ENCODE data around the gene MAPKAPK2. TPM values are rescaled to one million over a fixed set of nuclear protein-coding genes. Genes with fewer than 3 reads are reported as not detected.
A peak's percentile ranks its signal among the peaks of the same experiment; 100 is the strongest.

The MAPKAPK2 gene
- total RNA-seq, 1 experiment from 2014 or later, result 54.9 TPM

GRCh38 chr1:206705726-206706297 is 21.1 kb downstream of the MAPKAPK2 start:
- ATAC-seq (no peak), DNase-seq (ENCODE audit: low spot score) (no peak)
- TF ChIP-seq NFE2L1 (CRISPR knock-in tag; IDR thresholded peaks at IDR 0.05) (no peak), GRHL2 (CRISPR knock-in tag; IDR thresholded peaks at IDR 0.05; ENCODE audit: insufficient replicate concordance, severe bottlenecking) (no peak), HMGA2 (CRISPR knock-in tag; IDR thresholded peaks at IDR 0.05) (no peak), ZBTB21 (CRISPR knock-in tag; IDR thresholded peaks at IDR 0.05; ENCODE audit: borderline replicate concordance) (no peak)
- TF ChIP-seq, protein P1, sequence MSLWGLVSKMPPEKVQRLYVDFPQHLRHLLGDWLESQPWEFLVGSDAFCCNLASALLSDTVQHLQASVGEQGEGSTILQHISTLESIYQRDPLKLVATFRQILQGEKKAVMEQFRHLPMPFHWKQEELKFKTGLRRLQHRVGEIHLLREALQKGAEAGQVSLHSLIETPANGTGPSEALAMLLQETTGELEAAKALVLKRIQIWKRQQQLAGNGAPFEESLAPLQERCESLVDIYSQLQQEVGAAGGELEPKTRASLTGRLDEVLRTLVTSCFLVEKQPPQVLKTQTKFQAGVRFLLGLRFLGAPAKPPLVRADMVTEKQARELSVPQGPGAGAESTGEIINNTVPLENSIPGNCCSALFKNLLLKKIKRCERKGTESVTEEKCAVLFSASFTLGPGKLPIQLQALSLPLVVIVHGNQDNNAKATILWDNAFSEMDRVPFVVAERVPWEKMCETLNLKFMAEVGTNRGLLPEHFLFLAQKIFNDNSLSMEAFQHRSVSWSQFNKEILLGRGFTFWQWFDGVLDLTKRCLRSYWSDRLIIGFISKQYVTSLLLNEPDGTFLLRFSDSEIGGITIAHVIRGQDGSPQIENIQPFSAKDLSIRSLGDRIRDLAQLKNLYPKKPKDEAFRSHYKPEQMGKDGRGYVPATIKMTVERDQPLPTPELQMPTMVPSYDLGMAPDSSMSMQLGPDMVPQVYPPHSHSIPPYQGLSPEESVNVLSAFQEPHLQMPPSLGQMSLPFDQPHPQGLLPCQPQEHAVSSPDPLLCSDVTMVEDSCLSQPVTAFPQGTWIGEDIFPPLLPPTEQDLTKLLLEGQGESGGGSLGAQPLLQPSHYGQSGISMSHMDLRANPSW (CRISPR knock-in tag; conservative IDR thresholded peaks at IDR 0.05; ENCODE audit: low read depth), result no peak
- TF ChIP-seq, protein P2, sequence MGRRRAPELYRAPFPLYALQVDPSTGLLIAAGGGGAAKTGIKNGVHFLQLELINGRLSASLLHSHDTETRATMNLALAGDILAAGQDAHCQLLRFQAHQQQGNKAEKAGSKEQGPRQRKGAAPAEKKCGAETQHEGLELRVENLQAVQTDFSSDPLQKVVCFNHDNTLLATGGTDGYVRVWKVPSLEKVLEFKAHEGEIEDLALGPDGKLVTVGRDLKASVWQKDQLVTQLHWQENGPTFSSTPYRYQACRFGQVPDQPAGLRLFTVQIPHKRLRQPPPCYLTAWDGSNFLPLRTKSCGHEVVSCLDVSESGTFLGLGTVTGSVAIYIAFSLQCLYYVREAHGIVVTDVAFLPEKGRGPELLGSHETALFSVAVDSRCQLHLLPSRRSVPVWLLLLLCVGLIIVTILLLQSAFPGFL (CRISPR knock-in tag; IDR thresholded peaks at IDR 0.05; ENCODE audit: borderline replicate concordance), result no peak
- no peaks in the 10 kb centered on the region for H3K9me3 Mint-ChIP-seq
- no peaks in the 10 kb centered on the region for H3K36me3 Mint-ChIP-seq
- no peaks in the 10 kb centered on the region for H3K27me3 Mint-ChIP-seq (ENCODE audit: low read depth)
- H3K4me3 Mint-ChIP-seq, result peak overlapping the region; percentile 21; the same call in 1 of the 2 replicates
- H3K4me1 Mint-ChIP-seq, result peaks cover 81% of the 10 kb centered on the region
- ChIA-PET POLR2A (interaction anchor here (1.2 kb wide), 1 partner anchor 12 kb away, joined by 8 read pairs; no protein-coding TSS in a partner anchor), CTCF (interaction anchor here (1.0 to 2.8 kb wide), 12 partner anchors 18 to 230 kb away, joined by 3 to 16 read pairs (median 6); no protein-coding TSS in a partner anchor)
- H3K27ac Mint-ChIP-seq, result peak overlapping the region; percentile 70

DNA sequence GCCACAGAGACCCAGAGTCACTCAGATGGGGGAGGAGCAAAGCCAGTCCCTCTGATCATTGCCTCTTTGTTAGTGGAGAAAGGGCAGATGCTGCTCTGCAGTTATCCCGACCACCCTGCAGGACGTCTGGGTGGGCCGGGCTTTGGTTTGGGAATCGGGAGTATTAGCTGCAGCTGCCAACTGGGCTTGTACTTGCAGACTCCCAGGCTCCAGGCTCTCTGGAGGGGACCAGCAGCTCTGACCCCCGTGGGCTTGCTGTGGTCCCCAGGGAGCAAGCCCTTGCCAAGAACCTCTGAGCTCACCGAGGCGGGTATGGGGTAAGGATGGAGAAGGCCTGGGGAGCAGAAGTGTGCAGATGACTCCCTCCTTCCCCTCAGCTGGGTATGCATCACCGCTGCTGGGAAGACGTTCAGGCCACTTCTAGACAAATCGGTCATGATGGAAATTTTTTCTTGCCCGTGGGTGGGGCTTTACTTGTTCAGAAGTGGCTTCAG is 21.6 kb downstream of the MAPKAPK2 start:
- H3K36me3 Mint-ChIP-seq, result no peaks in the 10 kb centered on the region
- H3K27ac Mint-ChIP-seq, result no peak overlapping the region
- H3K4me3 Mint-ChIP-seq, result no peak overlapping the region
- no peaks in the 10 kb centered on the region for H3K27me3 Mint-ChIP-seq (ENCODE audit: low read depth)
- ATAC-seq (peak; percentile 50), DNase-seq (ENCODE audit: low spot score) (no peak)
- no peak for TF ChIP-seq RORB (CRISPR knock-in tag; IDR thresholded peaks at IDR 0.05)
- peaks cover 76% of the 10 kb centered on the region for H3K4me1 Mint-ChIP-seq
- no peaks in the 10 kb centered on the region for H3K9me3 Mint-ChIP-seq
- ChIA-PET POLR2A (no interaction called here), CTCF (interaction anchor here (0.7 to 2.8 kb wide), 11 partner anchors 17 to 229 kb away, joined by 3 to 16 read pairs (median 6); no protein-coding TSS in a partner anchor)

DNA sequence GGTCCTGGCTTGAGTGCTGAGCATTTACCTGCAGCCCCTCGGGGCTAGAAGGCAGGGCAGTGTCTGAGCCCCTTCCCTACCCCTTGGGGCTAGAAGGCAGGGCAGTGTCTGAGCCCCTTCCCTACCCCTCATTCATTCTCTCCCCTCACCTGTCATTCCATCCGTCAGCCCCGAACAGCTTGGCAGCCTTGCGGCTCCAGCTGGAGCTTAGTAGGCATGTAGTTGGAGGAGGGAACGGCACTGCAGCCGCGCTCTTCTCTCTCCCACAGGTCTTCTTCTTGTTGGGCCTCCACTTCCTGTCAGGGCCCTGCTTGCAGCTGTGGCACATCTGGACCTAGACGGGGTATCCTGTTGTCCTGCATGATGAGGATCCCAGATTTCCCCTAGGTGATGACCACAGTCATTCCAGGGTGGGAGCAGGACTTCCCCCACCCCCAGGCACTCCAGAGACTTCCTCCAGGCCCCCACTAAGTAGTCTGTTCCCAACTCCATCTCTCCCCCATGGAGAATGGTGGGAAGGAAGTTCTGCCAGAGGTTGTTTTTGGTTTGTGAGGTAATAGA is 22.2 kb downstream of the MAPKAPK2 start:
- POLR2A ChIA-PET, result no interaction called here
- Mint-ChIP-seq H3K27me3 (ENCODE audit: low read depth) (no peaks in the 10 kb centered on the region), H3K36me3 (no peaks in the 10 kb centered on the region), H3K4me3 (no peak overlapping the region), H3K27ac (no peak overlapping the region), H3K9me3 (no peaks in the 10 kb centered on the region), H3K4me1 (peaks cover 76% of the 10 kb centered on the region)
- DNase-seq (ENCODE audit: low spot score), result no peak
- TF ChIP-seq USF2 (CRISPR knock-in tag; IDR thresholded peaks at IDR 0.05), result no peak
- TF ChIP-seq, protein P3, sequence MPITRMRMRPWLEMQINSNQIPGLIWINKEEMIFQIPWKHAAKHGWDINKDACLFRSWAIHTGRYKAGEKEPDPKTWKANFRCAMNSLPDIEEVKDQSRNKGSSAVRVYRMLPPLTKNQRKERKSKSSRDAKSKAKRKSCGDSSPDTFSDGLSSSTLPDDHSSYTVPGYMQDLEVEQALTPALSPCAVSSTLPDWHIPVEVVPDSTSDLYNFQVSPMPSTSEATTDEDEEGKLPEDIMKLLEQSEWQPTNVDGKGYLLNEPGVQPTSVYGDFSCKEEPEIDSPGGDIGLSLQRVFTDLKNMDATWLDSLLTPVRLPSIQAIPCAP (CRISPR knock-in tag; IDR thresholded peaks at IDR 0.05), result no peak
- no peak for TF ChIP-seq IRF2 (CRISPR knock-in tag; IDR thresholded peaks at IDR 0.05; ENCODE audit: borderline replicate concordance, low read depth)
- no peak for TF ChIP-seq ZNF317 (CRISPR knock-in tag; IDR thresholded peaks at IDR 0.05; ENCODE audit: borderline replicate concordance, low read depth)
- TF ChIP-seq, protein P4, sequence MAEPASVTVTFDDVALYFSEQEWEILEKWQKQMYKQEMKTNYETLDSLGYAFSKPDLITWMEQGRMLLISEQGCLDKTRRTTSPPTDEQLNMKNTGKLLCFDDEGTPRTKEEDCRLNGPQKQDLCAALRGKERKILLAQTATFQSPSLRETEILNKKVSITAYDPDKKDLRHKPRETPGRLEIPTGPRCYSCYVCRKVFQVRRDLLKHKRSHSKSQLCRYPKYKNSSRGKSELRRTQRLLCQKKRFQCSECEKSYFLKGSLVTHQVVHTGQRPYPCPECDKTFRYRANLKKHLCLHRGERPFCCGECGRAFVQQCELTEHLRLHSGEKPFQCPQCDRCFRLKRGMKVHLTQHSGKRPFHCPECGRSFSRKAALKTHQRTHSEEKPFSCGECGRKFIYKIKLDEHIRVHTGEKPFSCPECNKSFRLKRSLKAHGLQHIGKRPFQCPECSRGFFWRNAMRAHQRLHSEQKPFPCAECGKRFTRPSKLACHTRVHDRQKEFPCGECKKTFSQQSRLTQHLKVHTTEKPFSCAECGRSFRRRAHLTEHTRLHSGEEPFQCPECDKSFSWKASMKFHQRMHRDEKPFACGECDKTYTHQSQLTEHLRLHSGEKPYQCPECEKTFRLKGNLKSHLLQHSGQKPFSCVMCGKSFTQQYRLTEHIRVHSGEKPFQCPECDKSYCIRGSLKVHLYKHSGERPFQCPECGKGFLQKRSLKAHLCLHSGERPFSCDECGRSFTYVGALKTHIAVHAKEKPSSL (CRISPR knock-in tag; conservative IDR thresholded peaks at IDR 0.05), result no peak
- TF ChIP-seq HMGXB4 (CRISPR knock-in tag; IDR thresholded peaks at IDR 0.05), result no peak
- TF ChIP-seq ATF2 (CRISPR knock-in tag; IDR thresholded peaks at IDR 0.05; ENCODE audit: borderline replicate concordance, low read depth), result no peak
- CTCF ChIA-PET, result interaction anchor here (0.7 to 2.8 kb wide), 8 partner anchors 17 to 76 kb away, joined by 3 to 16 read pairs (median 8); no protein-coding TSS in a partner anchor
- no peak for ATAC-seq
